DMS153 treated with DMSO at 0.1 percent for 48 hours (cell line): ENCODE results near the gene LRP1B.

Experiments used
- DNase-seq: peaks from one replicate; lab custom pipeline; 2025; ENCODE audit not compliant: unreplicated experiment; lab: John Stamatoyannopoulos, UW

LRP1B gene

DNA sequence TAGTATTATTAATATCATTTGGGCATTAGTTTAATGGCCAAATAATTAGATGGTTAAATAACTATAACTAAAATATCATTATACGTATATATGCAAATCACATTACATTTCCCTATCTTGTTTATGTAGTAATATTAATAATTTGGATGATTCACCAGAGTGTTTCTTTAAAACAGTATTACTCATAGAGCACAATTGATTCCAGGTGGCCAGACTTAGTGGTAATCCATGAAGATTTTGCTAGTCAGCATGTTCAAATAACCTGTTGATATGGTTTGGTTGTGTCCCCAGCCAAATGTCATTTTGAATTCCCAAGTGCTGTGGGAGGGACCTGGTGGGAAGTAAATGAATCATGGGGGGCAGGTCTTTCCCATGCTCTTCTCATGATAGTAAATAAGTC is 782.3 kb downstream of the LRP1B start:
- DNase-seq, result no peak

DNA sequence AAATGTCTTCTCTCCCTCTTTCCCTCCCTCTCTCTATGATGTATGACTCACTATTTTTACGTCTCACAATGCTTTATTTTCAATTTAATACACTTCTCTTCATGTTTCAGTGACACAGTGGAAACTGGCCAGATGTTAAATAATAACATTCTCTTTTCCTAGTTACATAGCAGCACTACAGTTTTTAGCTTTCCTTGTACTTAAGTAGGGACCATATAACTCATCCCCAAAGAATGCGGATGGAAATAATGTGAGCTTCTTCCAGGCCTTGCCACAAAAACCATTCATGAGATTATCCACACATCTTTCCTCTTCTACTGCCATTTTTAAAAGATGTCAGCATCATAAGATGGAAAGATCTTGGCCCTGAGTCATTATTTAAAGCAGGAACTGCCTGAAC is 789.4 kb downstream of the LRP1B start:
- DNase-seq, result no peak

DNA sequence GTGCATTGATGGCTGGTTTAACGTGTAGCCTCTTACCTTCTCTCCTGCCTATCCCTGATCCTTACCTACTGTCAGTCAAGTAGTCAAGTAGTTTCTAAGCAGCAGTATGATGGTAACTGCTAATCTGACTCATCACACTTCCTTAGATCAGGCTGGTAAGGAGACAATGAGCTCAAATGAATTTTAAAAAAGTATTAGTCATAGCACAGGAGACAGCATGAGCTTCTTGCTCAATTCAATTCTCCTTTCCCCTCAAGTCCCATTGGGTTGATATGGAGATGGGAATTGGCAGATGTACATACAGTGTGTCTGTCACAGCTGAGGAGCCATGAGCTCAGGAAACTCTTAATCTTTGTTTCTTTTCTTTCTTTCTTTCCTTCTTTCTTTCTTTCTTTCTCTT is 799.7 kb downstream of the LRP1B start:
- no peak for DNase-seq

DNA sequence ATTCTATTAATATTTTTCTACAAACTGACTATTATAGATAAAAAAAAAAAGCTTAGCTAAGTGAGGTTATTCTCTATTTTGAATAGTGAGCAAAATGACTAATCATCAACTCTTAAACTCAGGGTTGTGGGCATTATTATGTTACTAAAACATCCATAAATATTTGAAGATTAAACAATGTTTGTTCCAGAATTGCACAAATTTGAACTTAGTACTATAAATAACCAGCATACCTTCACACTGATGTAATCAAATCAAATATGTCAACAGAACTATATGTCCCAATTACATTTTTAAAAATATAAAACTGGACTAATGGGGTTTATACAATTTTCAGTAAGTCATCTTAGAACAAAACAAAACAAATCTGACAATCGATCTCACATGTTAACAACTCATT is 800.9 kb downstream of the LRP1B start:
- DNase-seq, result no peak

DNA sequence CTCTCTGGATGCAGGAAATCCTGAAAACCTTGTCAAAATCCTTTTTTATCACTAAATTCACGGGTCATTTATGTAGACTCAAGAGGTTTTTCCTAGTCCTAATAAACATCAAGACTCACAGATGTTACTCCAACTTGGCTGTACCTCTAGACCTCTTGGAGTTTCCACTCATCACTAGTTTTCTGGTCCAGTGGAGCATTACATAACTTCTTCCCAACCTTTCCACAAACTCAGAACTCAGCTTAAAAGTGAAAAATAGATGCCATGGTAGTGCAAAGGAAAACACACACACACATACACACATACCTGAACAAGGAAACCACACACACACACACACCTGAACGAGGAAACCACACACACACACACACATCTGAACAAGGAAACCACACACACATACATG is 807.2 kb downstream of the LRP1B start:
- DNase-seq, result no peak

DNA sequence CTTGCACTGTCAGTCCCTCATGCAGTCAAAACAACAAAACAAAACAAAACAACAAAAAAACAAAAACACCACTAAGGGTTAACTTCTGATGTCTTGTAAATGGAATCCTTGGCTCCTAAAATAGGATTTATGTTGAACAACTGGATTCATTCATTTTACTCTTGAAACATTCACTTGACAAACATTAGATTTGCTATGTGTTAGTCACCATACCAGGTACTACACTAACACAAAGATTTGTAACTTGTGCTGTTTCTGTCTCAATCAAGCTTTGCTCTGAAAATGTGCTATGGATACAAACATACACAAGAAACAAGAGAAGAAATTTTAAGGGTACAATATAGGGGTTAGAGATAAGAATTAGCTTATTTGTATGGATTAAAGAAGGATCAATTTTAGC is 812.8 kb downstream of the LRP1B start:
- DNase-seq, result no peak

DNA sequence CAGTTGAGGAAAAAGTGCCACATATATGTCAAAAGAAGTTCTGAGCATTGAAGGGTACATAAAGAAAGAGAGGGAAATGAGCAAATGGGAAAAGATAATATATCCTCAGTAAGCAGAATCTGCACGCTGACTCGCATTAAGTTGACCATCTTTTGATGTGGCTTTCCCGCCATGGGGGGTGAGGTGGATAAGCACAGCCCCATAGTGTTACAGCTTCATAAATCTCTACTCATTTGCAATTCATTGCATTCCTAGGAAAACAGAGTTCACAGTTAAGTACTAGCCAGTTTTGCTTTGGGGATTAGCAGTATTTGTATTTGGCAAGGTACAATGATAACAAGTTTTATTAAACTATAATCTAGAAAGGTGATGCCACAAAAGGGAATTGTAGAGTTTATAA is 814.2 kb downstream of the LRP1B start:
- DNase-seq, result no peak

DNA sequence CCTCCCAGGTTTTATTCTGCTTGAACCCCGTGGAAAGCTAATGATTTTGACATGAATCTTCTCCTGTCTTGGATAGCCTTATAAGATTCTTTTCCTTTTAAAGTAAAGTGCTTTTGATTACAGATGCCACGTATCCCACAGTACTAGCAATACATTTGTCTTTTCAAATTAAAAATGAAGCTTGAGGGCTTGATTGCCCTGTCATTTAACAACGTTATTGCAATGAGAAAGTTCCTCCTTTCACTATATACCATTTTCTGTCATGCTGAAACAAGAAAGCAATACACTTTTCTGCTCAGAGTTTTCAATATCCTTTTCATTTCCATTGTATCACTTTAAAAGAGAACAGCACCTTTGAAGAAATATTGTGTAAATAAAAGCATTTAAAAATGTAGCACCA is 814.7 kb downstream of the LRP1B start:
- no peak for DNase-seq

DNA sequence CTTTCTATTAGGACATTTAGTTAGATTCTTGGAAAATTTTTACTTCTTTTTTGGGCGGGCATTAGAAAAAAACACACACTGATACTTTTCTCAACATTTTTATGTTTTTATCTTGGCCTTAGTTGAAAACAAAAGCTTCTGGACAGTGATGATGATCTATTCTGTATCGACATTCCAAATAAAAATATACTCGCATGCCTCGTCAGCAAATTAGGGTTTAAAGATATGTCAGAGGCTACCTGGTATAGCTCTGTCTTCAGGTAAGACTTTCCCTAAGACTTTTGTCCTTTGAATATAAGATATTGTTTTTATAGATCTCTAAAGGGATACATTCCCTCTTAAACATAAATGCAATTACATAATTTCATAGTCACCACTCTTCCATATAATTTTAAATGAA is 816.8 kb downstream of the LRP1B start:
- no peak for DNase-seq

DNA sequence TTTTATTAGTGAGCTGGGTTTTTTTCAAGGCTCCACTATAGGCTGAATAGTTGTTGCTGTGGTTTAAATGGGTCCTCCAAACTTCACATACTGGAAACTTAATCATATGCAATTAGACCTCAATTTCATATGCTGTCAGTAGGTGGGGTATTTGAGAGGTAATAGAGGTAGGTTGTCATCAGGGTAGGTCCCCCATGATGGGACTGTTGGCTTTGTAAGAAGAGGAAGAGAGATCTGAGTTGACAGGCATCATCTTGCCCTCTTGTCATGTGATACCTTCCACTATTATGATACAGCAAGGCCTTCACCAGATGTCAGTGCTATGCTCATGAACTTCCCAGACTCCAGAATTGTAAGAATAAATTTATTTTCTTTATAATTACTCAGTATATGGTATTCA is 819.4 kb downstream of the LRP1B start:
- no peak for DNase-seq

DNA sequence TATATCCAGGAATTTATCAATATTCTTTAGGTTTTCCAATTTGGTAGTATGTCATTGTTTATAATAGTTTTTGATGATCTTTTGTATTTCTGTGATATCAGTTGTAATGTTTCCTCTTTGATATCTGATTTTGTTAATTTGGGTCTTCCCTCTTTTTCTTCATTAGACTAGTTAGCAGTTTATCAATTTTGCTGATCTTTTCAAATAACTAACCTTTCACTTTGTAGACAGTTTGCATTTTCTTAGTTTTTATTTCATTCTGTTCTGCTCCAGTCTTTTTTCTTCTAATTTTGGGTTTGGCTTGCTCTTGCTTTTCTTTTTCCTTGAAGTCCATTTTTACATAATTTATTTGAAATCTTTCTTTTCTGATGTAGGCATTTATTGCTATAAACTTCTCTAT is 824.4 kb downstream of the LRP1B start:
- DNase-seq, result no peak

DNA sequence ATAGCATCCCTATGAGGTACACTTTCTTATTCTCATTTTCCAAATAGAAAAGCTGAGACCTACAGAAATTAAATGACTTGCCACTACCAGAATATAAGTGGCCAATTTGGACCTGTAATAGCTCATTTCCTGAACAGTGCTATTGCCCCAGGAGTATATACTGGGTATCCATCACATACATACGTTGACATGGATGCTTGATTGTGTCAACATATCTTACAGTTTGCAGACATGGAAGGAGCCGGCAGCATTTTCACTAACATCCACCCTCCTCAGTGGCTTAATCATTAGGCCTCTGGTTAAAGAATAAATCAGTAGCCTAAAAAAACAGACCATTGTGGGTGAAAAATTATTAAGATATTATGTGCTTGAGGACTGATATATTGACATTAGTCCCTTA is 829.3 kb downstream of the LRP1B start:
- DNase-seq, result no peak

DNA sequence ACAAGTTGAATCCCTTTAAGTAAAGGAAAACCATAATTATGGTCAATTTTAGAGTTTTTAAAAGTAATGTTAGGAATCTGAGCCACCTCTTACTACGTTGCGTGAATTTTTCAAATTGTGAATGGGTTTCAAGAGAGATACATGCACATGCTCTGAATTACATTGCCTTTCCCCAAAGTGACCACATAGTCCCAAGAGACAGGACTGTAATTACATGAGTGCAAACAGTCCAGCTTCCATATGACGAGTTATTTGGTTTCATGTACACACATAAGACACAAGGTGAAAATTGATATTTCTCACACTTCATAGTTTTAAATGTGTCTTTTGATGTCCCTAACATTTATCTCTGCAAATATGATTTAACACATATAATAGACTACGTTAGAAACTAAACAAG is 850.8 kb downstream of the LRP1B start:
- DNase-seq, result no peak

DNA sequence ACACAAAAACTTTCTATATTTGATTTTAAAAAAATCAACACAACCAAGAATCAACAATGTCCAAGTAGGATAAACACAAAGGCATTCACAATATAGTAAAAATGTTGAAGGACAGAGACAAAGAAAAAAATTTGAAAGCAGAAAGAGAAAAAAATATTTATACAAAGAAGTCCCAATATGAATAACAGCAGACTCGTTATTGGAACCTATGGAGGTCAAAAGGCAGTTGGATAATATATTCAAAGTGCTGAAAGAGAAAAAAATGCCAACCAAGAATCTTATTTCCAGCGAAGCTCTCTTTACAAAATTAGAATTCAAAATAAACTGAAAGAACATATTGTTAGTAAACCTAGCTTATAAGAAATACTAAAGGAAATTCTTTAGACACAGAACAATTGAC is 859.5 kb downstream of the LRP1B start:
- no peak for DNase-seq

DNA sequence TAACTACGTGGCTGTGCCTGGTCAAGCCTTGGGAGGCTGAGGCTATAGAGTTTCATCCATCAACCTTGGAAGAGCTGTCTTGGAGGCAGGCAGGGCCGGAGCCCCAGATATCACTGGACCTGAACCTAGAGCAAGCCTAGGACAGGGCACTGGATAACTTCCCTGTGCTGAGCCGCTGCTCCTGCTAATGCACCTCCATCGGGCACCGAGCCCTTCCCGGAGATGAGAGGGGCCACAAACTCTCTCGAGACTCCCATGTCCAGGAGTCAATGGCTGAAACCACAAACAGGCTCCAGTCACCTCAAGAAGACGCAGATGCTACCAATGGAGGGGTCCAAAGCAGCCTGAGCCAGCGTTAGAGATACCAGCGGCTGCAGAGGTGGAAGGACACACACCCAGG is 866.0 kb downstream of the LRP1B start:
- DNase-seq, result no peak

DNA sequence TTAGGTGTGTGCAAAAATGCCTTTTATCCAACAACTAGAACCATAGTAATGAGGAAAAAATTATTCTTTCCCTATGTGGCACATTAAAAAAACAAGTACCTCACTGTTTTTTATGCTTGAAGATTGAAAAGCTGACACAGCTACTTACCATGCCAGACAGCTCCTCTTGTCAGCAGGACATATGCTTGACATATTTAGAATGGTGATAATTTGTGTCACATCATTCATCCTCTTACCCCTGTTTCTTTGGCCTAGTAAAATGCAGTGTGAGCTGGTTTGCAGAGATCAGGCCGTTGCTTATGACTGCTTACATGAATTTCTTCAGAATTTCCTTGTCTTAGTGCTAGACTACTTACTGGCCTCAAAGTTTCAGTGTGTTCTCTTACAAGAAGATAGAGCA is 869.9 kb downstream of the LRP1B start:
- no peak for DNase-seq

DNA sequence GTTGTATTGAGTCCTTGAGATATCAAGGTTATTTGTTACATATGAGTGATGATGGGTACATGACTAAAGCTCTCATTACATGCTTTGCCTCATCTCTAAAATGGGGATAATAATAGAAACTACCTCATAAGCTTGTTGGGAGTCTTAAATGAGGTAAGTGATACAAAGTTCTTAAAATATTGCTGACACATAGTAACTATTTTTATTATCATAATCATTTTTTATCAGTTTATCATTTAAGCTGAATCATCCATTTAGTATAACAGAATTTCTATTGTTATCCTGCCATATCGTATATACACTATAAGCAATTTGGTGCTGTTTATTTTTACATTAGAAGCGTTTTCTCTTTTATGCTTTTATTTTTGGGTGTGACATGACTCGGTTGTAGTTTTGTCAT is 871.1 kb downstream of the LRP1B start:
- DNase-seq, result no peak

DNA sequence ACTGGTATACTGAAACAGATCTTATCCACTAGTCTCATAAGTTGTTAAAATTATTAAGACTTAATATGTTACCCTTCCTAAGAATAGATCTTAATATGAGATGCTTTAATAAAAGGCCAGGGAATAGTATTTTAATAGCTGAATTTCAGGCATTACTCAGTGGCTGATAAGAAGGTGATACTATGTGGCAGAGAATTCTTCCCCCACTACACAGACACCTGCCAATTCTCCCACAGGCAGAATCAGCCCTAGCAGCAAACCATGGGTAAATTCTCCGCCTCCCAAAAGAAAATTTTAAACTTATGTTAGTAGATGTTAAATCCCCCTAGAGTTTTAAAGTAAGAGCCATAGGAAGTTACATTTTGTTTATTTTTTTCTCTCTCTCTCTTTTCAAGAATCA is 888.8 kb downstream of the LRP1B start:
- no peak for DNase-seq

DNA sequence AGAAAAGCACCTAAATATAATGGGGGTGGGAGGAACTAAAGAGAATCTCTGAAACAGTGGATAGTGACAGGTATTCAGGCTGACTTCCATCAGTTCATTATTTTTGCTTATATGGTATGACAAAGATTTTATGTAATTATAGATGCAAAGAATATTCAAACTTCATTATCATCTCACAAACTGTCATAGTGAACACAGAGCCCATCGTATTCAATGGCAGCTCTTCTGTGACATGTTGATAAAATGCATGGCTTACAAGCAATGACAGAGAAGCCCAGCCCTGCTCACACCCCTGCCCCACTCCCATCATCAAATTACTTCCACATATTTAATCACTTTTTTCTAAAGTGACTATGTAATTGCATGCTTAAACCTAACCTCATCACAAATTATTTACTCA is 904.3 kb downstream of the LRP1B start:
- no peak for DNase-seq

DNA sequence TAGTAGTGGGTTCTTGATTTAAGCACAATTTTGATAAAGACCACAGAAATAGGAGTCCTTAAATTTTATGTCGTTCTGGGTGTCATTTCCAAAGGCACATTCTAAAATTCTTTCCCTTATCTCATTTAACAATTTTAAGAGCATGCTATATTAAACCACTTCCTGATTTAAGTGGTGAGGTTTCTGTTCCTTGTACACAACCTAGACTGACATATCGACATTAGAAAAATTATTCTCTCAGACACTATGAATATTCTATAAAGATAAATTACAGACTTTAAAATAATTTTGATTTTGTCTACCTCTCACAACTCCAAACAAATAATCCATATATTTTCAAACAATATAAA is 923.8 kb downstream of the LRP1B start:
- DNase-seq, result no peak

DNA sequence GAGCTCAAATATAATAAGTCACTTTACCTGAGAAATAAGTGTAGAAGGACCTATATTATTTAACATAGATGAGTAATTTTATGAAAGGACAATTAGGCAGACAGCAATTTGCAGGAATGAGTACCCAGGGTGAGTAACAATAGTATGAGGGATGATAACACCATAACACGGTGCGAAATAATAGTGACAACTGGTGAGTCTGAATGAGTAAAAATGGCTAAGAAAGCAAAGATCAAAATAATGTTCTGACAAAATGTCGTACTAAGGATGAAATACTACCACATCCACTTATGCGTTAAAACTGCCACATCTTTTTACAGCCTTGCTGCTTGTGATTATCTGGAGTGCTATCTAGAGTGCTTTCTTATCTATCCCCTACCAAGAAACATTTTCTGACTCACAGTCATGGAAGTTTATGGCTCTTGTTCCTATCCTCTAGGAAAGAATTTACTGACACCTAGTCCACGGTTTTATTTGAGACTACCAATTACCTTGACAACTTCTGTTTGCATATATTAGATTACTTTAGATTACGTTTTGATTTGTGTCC is 929.7 kb downstream of the LRP1B start:
- DNase-seq, result no peak

DNA sequence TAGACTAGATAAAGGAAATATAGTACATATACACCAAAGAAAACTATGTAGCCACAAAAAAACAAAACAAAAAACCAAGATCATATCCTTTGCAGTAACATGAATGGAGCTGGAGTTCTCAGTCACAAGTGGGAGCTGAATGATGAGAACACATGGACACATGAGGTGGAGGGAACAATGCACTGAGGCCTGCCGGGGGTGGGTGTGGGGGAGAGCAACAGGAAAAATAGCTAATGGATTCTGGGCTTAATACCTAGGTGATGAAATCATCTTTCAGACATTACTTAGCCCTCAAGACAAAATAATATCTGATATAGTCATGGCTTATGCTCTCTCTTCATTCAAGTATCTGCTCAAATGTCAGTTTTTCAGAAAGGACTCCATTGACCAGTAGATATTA is 930.6 kb downstream of the LRP1B start:
- no peak for DNase-seq

DNA sequence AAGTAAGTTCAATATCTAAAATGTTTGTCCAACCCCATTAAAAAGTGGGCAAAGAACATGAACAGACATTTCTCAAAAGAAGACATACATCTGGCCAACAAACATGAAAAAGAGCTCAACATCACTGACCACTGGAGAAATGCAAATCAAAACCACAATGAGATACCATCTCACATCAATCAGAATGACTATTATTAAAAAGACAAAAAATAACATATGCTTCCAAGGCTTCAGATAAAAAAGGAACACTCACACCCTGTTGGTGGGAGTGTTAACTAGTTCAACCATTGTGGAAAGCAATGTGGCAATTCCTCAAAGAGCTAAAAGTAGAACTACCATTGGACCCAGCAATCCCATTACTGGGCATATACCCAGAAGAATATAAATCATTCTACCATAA is 931.1 kb downstream of the LRP1B start:
- DNase-seq, result no peak

DNA sequence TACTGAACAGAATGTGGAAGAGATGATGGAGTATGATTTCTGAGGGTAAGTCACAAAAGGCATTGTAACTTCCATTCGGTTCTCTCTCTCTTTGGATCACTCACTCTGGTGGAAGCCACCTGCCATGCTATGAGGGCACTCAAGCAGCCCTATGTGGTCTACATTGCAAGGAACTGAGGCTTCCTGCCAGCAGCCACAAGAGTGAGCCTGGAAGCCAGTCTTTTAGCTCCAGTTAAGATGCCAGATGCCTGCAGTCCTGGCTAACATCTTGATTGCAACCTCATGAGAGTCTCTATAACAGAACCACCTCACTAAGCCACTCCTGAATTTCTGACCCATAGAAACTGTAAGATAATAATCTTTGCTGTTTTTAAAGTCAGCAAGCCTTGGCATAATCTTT is 935.7 kb downstream of the LRP1B start:
- no peak for DNase-seq
